HL-60/S4 treated with phorbol 12-myristate 13-acetate at 8.2 ng/mL for 4 days and 3 days (cell line): ENCODE results near the gene SMARCAD1.
"Not testable (repeated sequence)": the region's sequence is repeated elsewhere in the genome, so short reads cannot be mapped to it uniquely, and the experiment has no call there.

Experiments used
- in situ Hi-C: fragments of 300-500 bp; cut with MboI; formaldehyde crosslinking; loops from 2 replicates; pipeline ENCODE4 v1.15.0; 2022; ENCODE audit warnings: low sequenced_read_pairs

The SMARCAD1 gene

DNA sequence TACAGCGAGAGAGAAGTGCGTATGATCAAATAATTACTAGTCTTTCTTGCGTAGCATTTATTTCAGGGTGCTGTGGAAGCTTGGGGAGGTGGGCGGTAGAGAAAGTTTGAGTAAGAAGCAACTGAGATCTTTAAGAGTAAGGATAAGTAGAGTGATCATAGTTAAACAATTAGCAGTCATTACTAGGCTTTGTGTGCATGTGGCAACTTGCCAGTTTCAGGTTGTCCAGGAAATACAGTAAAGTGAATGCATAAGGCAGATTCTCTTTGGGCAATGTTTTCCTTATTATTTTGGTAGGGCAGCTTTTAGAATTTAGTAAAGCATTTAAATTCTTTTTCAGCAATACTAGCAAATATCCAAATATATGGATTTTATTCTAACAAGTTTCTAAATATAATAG, 78.0 kb downstream of the SMARCAD1 start:
- in situ Hi-C loops: no loop called here

DNA sequence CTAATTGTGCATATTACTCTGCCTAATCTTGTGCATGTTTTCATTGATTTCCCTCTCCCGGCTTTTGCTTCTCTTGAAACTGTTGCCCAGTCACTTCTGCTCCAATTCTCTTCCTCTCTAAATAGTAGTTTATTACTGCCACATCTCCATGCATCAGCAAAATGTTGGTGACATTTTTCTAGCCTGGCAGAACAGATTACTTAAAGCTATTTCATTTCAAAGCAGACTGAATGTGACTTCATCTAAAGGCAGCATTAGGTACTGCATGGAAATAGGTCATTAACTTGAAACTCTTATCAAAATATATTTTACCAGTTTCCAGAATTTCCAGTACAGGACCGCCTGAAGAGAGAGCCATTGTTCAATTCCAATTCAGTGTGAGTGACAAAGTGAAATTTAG, 82.6 kb downstream of the SMARCAD1 start:
- in situ Hi-C loops: no loop called here

DNA sequence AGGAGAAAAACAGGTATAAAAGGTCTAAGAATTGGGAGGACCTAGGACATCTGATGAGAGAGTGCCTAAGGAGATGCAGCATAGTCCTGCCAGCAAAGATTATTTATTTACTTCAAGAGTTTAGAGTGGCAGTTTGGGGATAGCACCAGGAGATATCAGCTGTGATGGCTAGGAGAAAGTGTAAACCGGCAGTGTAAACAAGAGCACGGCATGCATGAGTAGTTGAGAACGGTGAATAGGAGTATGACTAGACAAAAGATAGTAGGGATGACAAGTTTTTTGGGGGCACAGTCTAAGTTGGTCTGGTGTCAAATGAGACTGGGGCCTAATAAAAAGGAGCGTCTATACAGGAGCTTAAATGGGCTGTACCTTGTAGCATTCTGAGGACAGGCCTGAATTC, 86.3 kb downstream of the SMARCAD1 start:
- in situ Hi-C loops: not testable (repeated sequence)

DNA sequence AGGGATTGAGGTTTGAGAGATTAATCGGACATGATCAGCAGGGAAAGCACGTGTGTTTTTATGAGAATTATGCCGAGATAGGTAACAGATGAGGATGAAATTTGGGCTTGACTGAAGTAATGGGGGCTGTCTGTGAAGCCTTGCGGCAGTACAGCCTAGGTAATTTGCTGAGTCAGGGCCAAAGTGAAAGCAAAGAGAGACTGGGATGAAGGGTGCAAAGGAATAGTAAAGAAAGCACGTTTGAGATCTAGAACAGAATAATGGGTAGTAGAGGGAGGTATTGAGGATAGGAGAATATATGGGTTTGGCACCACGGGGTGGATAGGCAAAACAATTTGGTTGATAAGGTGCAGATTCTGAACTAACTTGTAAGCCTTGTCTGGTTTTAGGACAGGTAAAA, 87.8 kb downstream of the SMARCAD1 start:
- in situ Hi-C loops: not testable (repeated sequence)

DNA sequence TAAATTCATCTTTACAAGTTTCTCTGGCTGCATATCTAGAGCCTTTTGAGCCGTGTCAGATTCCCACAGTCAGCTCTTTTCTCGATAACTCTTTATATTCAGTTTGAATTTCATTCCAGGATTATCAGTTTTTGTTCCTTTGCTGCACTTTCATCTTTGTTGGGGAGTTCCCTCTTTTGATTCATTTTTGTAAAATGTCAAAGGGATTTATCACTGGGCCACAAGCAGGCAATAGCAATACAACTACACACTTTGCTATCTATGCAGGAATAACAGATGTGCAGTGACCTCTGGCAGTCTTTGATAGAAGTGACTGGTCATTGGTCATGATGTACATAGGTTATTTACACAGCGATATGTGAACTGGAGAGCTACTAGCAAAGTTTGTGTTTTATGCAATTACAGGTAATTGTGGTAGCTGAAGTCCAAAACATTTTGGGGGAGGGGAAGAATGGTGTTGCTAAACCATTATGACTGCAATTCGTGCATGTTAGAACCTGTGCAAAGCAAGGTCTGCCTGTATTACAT, 91.1 kb downstream of the SMARCAD1 start:
- in situ Hi-C loops: no loop called here

DNA sequence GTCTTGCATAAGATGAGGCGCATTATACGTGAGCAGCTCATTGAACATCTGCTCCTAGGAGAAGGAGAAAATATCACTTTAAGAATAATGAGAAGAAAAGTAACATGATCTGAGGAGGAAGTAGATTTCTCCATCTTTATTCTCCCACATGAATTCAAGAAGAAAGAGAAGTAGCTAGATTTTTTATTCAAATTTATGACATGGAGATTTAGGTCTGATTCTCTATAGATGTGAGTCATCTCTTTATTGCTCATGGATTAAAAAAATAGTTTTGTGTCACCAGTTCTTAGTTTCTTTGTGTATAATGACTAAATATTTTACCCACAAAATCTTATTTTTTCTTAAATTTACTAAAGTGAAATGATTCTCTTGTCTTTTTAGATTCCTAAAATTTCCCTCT, 94.5 kb downstream of the SMARCAD1 start:
- in situ Hi-C loops: no loop called here

DNA sequence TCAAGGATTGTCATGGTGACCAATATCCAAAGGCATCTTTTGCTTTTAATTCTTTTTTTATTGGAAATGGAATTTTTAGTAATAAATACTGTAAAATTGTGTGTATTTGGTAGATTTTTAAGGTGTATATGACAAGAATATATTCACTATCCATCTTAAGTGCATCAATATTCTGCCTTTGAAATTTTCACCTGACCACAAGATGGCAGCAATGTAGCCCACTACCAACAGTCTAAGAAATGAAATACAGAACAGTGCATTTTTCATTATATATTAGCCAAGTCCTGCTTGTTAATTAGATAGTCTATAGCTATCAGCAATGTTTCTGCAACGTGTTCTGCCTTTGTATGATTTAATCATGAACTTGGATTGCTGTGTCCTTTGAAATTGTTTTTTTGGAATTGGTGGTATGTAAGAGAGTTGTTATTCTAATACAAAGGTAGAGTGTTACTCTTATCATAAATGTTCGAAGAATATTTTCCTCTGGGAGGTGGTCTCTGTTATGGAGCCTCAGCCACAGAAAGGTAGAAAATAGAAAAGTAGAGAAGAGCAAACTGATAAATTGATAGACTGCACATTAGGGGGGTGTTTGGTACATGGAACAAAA, 96.8 kb downstream of the SMARCAD1 start:
- in situ Hi-C loops: no loop called here

DNA sequence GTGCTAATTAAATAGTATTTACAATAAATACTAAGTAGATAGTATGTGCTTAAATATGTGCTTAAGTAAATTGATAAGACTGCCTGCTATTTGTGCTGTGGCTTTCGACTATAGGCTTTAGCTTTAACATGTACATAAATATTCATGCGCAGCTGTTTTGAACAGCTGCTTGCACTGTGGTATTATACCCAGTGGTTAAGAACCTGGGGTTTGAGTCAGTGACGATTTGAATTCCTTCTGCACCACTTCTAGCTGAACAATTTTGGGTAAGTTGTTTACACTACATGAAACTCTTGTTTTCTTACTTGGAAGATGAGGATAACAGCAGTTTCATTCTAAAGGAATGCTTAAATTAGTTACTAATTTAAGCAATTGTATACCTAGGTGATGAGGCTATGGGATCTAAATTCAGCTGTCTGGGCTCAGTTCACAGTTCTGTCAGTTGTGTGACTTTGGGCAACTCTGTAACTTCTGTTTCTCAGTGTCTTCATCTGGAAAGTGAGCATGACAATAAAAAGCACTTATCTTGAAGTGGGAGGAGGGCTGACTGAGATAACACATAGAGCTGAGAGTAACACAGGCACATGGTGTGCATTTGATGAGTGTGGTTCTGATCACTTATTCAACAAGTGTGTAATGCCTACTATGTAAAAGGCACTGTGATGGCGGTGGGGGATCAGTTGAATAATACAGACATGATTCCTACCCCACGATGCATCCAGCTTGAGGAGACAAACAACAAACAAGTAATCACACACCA, 98.0 kb downstream of the SMARCAD1 start:
- in situ Hi-C loops: no loop called here

DNA sequence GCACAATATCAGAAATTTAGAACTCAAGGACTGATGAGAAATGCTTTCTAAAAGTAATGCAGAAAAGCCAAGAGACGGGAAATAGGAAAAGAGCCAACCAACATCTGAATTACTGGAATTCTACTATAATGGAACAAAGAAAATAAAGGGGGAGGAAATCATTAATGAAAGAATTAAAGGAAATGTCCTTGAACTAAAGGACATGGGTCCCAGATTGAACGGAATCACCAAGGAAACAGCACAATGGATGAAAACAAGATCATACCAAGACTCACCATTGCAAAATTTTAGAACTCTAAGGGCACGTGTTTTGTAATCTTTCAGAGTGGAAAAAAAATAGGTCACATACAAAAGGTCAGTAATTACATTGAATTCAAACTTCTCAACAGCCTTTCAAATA, 99.0 kb downstream of the SMARCAD1 start:
- in situ Hi-C loops: no loop called here

DNA sequence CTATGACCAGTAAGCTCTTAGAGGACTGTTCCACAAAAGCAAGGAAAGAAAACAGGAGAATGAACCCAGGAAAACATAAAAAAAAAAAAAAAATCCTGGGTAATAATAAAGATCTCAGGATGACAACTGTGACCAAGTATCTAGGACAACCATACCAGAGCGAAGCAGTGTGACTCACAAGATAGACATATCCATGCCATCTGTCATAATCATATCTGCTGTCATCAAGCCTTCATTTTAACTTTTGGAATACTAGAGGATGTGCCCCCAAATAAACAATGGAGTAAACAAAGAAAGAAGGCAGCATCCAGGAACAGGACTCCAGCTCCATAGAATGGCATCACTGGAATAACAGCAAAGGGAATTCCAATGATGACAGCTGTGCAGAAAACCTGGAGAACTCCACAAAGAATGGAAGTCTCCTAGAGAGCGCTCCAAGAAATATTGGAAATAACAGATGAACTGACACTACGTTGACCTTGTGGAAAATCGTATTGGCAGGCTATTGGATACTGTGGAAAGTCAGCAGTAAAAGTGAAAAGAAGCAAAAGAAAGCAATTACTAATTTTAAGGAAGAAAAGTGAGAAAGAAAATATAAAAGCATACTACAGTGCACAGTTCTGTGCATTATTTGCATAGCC, 99.7 kb downstream of the SMARCAD1 start:
- in situ Hi-C loops: no loop called here

DNA sequence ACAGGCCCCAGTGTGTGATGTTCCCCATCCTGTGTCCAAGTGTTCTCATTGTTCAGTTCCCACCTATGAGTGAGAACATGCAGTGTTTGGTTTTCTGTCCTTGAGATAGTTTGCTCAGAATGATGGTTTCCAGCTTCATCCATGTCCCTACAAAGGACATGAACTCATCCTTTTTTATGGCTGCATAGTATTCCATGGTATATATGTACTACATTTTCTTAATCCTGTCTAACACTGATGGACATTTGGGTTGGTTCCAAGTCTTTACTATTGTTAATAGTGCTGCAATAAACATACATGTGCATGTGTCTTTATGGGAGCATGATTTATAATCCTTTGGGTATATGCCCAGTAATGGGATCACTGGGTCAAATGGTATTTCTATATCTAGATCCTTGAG, 112.3 kb downstream of the SMARCAD1 start:
- in situ Hi-C loops: not testable (repeated sequence)

DNA sequence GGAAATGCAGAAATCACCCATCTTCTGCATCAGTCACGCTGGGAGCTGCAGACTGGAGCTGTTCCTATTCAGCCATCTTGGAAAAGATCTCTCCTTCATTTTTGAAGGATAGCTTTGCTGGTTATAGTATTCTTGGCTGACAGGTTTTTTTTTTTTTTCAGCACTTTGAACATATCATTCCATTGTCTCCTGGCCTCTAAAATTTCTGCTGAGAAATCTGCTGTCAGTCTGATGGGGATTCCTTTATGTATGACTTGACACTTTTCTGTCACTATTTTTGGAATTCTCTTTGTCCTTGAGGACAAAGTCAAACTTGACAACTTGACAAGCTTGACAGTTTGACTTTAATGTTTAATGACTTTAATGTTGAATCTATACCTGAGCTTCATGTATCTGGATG, 118.2 kb downstream of the SMARCAD1 start:
- in situ Hi-C loops: no loop called here

DNA sequence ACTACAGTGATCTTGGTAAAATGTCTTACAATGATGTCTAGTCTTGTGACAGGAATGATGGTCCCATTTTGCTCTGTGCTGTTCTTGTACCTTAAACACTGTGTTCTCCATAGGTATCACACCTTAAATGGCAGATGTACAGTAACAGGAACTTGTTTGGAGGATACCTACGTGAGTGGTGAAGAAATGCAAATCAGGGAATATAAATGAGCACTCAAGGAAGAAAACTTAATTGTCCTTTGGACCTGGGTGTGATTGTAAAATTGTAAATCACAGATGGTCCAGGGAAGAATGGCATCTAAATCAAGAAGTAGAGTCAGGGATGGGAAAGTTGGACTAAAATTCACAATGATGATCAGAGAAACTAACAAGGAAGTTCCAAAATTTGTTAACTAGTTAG, 122.3 kb downstream of the SMARCAD1 start:
- in situ Hi-C loops: no loop called here

DNA sequence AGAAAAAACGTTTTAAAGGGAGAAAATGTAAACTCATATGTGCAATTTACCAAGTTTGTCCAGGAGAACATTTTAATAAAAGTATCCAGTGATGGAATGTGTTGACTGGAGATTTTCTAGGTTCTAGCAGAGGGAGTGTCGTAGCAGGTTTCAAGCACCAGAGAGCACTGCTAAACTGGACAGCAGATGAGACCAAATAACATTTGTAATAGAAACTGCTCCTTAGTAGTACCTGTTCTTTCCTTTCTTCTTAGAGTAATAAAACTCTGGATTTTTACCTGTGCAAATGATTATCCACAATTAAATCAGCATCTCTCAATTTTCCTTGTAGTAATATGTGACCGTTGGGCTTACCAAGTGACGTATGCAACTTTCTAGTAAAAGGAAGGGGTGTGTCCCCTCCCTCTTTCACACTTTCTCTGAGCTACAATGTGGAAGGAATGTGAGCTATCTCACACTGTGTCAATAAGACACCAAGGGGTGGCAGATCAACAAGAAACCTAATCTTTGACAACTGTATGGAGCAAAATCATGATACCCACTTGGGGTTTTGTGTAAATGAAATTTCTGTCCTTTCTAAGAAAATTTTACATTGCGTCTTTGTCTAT, 125.4 kb downstream of the SMARCAD1 start:
- in situ Hi-C loops: no loop called here

DNA sequence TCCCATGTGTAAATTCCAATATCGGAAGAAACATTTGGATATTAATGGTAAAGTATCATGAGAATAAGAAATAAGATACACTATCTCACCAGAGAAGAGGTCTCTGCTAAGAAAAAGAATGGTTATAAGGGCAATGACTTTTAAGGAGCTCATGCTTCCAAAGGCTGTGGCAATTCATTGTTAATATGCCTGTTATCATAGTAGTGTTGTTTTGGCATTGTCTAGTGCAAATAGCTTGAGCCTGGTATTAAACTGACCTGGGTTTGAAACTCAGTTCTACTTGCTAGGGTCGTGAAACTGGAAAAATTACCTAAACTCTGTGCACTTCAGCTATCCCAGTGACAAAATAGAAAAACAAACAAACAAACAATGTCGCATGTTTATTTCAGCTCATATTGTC, 126.2 kb downstream of the SMARCAD1 start:
- in situ Hi-C loops: no loop called here

DNA sequence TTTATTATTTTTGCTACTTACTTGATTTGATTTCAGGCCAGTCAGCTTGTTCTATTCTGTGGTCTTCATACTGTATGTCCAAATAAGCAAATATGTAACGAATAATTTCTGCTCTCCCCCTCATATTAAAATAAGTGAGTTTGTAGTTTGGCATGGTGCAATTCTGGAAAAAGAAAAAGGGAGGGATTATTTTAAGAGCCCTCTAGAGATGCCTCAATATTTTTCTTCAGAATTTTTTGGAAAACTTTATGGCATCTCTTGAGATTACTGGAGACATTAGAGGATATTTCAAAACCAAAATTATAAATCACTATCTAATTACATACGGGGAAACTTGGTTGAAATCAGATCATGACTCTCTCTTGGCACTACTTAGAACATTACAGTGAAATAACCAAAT, 126.8 kb downstream of the SMARCAD1 start:
- in situ Hi-C loops: no loop called here

DNA sequence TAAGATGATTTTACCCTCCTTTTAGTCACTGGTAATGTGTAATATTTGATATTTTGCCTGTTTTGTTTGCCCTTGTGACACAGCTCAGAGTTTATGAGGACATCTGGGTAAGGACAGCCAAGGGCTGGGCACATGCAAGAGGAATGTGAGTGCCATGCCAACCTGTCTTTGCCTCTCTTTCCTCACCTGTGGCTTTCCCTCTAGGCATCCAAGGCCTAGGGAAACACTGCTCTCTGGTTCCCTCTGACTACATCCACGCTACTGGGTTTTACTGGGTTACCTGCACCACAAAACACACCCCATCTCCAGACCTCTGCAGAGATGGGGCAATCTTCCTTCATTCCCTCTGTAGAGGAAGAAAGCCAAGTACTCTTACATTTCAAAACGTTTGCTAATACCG, 127.3 kb downstream of the SMARCAD1 start:
- in situ Hi-C loops: no loop called here

DNA sequence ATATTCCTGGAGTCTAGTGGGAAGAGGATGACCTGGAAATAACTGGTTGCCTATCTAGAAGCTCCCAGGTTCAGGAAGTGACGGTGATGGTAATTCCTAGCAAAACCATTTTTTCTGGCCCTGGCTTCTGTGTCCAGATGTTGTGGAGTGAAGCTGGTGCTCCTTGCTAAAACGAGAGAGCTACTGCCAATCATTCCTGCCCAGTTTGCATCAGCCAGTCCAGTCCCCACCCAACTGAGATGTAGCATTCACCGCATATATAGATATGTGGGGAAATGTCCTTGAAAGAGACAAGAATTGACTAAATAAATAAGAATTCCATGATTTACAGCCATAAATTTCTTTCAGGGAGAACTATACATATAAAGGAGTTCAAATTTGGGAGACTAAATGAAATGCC, 128.6 kb downstream of the SMARCAD1 start:
- in situ Hi-C loops: no loop called here

DNA sequence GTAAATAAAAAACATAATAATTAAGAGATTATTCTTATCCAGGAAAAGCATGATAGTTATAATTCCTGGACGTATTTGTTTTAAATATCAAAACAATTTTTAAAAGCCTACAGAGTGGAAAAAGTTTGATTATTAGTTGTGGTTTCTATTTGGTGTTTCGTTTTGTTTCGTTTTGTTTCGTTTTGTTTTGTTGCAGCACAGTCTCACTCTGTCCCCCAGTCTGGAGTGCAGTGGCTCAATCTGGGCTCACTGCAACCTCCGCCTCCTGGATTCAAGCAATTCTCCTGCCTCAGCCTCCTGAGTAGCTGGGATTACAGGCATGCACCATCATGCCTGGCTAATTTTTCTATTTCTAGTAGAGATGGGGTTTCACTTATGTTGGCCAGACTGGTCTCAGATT, 129.1 kb downstream of the SMARCAD1 start:
- in situ Hi-C loops: not testable (repeated sequence)

DNA sequence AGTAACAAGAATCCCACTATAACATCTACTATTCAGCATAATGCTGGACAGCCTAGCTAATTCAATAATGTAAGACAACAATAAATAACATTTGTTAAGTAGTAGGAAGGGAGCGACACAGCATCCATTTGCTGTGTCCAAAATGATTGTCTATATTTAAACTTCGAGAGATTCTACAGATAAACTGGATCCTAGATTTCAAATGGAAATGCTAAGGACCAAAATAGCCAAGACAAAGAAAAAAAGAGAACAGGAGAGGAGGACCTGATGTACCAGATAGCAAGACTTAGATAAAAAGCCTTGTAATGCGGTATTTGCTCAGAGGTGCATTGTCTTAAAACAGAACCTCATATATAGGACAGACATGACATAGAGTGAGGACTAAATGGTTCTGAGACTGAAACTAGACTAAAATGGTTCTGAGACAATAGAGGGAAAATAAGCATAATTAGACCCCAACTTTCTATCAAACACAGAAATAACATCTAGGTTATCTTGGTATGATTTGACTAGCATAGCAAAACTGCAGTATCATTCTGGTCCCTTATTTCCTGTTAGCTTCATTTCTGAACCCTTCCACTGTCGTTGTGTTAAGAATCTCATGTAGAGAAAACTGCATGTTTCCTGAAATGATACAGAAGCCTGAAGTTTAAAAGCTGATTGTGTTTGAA, 131.2 kb downstream of the SMARCAD1 start:
- in situ Hi-C loops: no loop called here

DNA sequence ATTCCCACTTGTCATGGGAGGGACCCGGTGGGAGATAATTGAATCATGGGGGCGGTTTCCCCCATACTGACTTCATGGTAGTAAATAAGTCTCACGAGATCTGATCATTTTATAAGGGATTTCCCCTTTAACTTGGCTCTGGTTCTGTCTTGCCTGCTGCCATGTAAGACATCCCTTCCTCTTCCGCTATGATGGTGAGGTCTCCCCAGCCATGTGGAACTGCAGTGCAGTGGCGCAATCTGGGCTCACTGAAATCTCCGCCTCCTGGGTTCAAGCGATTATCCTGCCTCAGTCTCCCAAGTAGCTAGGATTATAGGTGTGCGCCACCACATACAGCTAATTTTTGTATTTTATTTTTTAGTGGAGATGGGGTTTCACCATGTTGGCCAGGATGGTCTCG, 132.1 kb downstream of the SMARCAD1 start:
- in situ Hi-C loops: no loop called here
